Activated CD4-positive, alpha-beta T cell treated with anti-CD3 and anti-CD28 coated beads, Interleukin-2, amount 10 ng/mL, durations not matched to agents 7 days and 5 days (primary cell): ENCODE measurements around the gene PIGO. TPM values are rescaled to one million over a fixed set of nuclear protein-coding genes. Genes with fewer than 3 reads are reported as not detected.

Experiments used
- CTCF ChIA-PET: fragments of 350-600 bp; sonication (Branson Sonifier 250); formaldehyde crosslinking; loops from one replicate; lab custom pipeline; 2021; ENCODE audit warnings: antibody characterized with exemption; lab: Charles Lee
- POLR2A ChIA-PET: fragments of 350-600 bp; sonication (Branson Sonifier 250); formaldehyde crosslinking; loops from one replicate; lab custom pipeline; 2021; ENCODE audit warnings: antibody characterized with exemption; lab: Charles Lee
- DNase-seq: peaks from one replicate; pipeline ENCODE4 v3.0.0-alpha.2; 2020
- H3K27ac Mint-ChIP-seq: one replicate; pipeline ENCODE4 v1.8.0; 2021; ENCODE audit warnings: mild to moderate bottlenecking, moderate library complexity, mixed read lengths
- H3K27me3 Mint-ChIP-seq: one replicate; pipeline ENCODE4 v1.8.0; 2021; ENCODE audit warnings: mixed read lengths
- H3K36me3 Mint-ChIP-seq: one replicate; pipeline ENCODE4 v1.8.0; 2021; ENCODE audit warnings: low read depth, mixed read lengths
- H3K4me1 Mint-ChIP-seq: one replicate; pipeline ENCODE4 v1.8.0; 2021; ENCODE audit warnings: mixed read lengths
- H3K4me3 Mint-ChIP-seq: one replicate; pipeline ENCODE4 v1.8.0; 2021; ENCODE audit warnings: mild to moderate bottlenecking, moderate library complexity, mixed read lengths
- H3K9me3 Mint-ChIP-seq: one replicate; pipeline ENCODE4 v1.8.0; 2021; ENCODE audit warnings: mixed read lengths
- total RNA-seq, 2 experiments: library from RNA; stranded (reverse); gene quantifications; one replicate each; pipeline ENCODE4 v1.2.3, GENCODE V29; 2021

The PIGO gene
- total RNA-seq, 2 experiments from 2014 or later = 22.0 to 29.0 TPM

- CTCF ChIA-PET = interaction anchor here (1.2 to 8.1 kb wide), 5 partner anchors 18 to 527 kb away, joined by 3 to 95 read pairs (median 4); partner anchors contain the start of genes ATOSB, PIGO and STOML2
- no peaks in the 10 kb centered on the region for H3K27me3 Mint-ChIP-seq
- H3K27ac Mint-ChIP-seq = no peak overlapping the region
- no peaks in the 10 kb centered on the region for H3K9me3 Mint-ChIP-seq
- DNase-seq = no peak
- peaks cover 42% of the 10 kb centered on the region for H3K36me3 Mint-ChIP-seq
- peak overlapping the region; percentile 97 for H3K4me3 Mint-ChIP-seq
- H3K4me1 Mint-ChIP-seq = peaks cover 51% of the 10 kb centered on the region
- POLR2A ChIA-PET = interaction anchor here (0.5 kb wide), 1 partner anchor 1032 kb away, joined by 3 read pairs; no protein-coding TSS in a partner anchor
Measured at GRCh38 chr9:35076848-35077247, 19.5 kb downstream of the PIGO start.

- Mint-ChIP-seq H3K27me3 (no peaks in the 10 kb centered on the region), H3K27ac (no peak overlapping the region), H3K4me1 (peaks cover 58% of the 10 kb centered on the region), H3K9me3 (no peaks in the 10 kb centered on the region), H3K36me3 (peaks cover 53% of the 10 kb centered on the region), H3K4me3 (no peak overlapping the region)
- DNase-seq = no peak
- POLR2A ChIA-PET = no interaction called here
- CTCF ChIA-PET = no interaction called here
Measured at GRCh38 chr9:35075358-35075757, 21.0 kb downstream of the PIGO start.

- ChIA-PET CTCF (no interaction called here), POLR2A (no interaction called here)
- Mint-ChIP-seq H3K4me3 (no peak overlapping the region), H3K36me3 (peaks cover 57% of the 10 kb centered on the region), H3K9me3 (no peaks in the 10 kb centered on the region), H3K27me3 (no peaks in the 10 kb centered on the region), H3K4me1 (peaks cover 59% of the 10 kb centered on the region), H3K27ac (no peak overlapping the region)
- no peak for DNase-seq
Measured at GRCh38 chr9:35074791-35075190, 21.6 kb downstream of the PIGO start.

GRCh38 chr9:35074141-35074540 lies 22.2 kb downstream of the PIGO start:
- Mint-ChIP-seq H3K4me3 (no peak overlapping the region), H3K9me3 (no peaks in the 10 kb centered on the region)

GRCh38 chr9:35073279-35073612 lies 23.1 kb downstream of the PIGO start:
- DNase-seq = no peak
- Mint-ChIP-seq H3K36me3 (peaks cover 59% of the 10 kb centered on the region), H3K4me3 (peak overlapping the region; percentile 94), H3K27ac (peak overlapping the region; percentile 87), H3K4me1 (peaks cover 66% of the 10 kb centered on the region), H3K27me3 (no peaks in the 10 kb centered on the region), H3K9me3 (no peaks in the 10 kb centered on the region)
- ChIA-PET CTCF (interaction anchor here (2.5 to 2.8 kb wide), 2 partner anchors 21 to 23 kb away, joined by 15 to 17 read pairs; partner anchors contain the start of gene PIGO), POLR2A (no interaction called here)

More at GRCh38 chr9:35074141-35074540, 22.2 kb downstream of the PIGO start:
- no peak overlapping the region for H3K27ac Mint-ChIP-seq
- peaks cover 65% of the 10 kb centered on the region for H3K4me1 Mint-ChIP-seq
- POLR2A ChIA-PET = no interaction called here
- CTCF ChIA-PET = no interaction called here
- peaks cover 61% of the 10 kb centered on the region for H3K36me3 Mint-ChIP-seq
- no peak for DNase-seq
- H3K27me3 Mint-ChIP-seq = no peaks in the 10 kb centered on the region

GRCh38 chr9:35072461-35073278 lies 23.7 kb downstream of the PIGO start, which contains the start of gene VCP:
Gene VCP (minus strand): TSS chr9:35072625. CDS start chr9:35072353, 272 bp downstream.
- H3K36me3 Mint-ChIP-seq = peaks cover 61% of the 10 kb centered on the region
- no peaks in the 10 kb centered on the region for H3K9me3 Mint-ChIP-seq
- DNase-seq = peak; percentile 99
- CTCF ChIA-PET = interaction anchor here (0.5 to 2.8 kb wide), 7 partner anchors 7 to 88 kb away, joined by 3 to 17 read pairs (median 7); partner anchors contain the start of genes FANCG and PIGO
- H3K27me3 Mint-ChIP-seq = no peaks in the 10 kb centered on the region
- H3K4me1 Mint-ChIP-seq = peaks cover 66% of the 10 kb centered on the region
- peak within 1 kb of the TSS; percentile 87 for H3K27ac Mint-ChIP-seq
- POLR2A ChIA-PET = interaction anchor here (0.6 to 1.0 kb wide), 2 partner anchors 10 to 411 kb away, joined by 6 read pairs; no protein-coding TSS in a partner anchor
- peak within 1 kb of the TSS; percentile 94 for H3K4me3 Mint-ChIP-seq

GRCh38 chr9:35071814-35072460 lies 24.5 kb downstream of the PIGO start:
- Mint-ChIP-seq H3K9me3 (no peaks in the 10 kb centered on the region), H3K27me3 (no peaks in the 10 kb centered on the region), H3K4me3 (peak overlapping the region; percentile 94), H3K36me3 (peaks cover 65% of the 10 kb centered on the region), H3K27ac (peak overlapping the region; percentile 87), H3K4me1 (peaks cover 61% of the 10 kb centered on the region)
- peak; percentile 71 for DNase-seq
- ChIA-PET POLR2A (interaction anchor here (0.6 to 1.8 kb wide), 4 partner anchors 8 to 78 kb away, joined by 3 to 8 read pairs (median 5); partner anchors contain the start of gene FANCG), CTCF (interaction anchor here (1.1 to 2.8 kb wide), 7 partner anchors 8 to 34 kb away, joined by 3 to 17 read pairs (median 7); partner anchors contain the start of genes FANCG and PIGO)

GRCh38 chr9:35070823-35071813 lies 25.3 kb downstream of the PIGO start:
- H3K4me1 Mint-ChIP-seq = peaks cover 54% of the 10 kb centered on the region
- DNase-seq = no peak
- H3K27ac Mint-ChIP-seq = peak overlapping the region; percentile 87
- no peaks in the 10 kb centered on the region for H3K9me3 Mint-ChIP-seq
- CTCF ChIA-PET = interaction anchor here (1.1 to 2.8 kb wide), 7 partner anchors 9 to 35 kb away, joined by 3 to 17 read pairs (median 7); partner anchors contain the start of genes FANCG and PIGO
- POLR2A ChIA-PET = interaction anchor here (0.6 to 1.8 kb wide), 4 partner anchors 9 to 77 kb away, joined by 3 to 8 read pairs (median 6); partner anchors contain the start of gene FANCG
- peak overlapping the region; percentile 94 for H3K4me3 Mint-ChIP-seq
- H3K27me3 Mint-ChIP-seq = no peaks in the 10 kb centered on the region
- H3K36me3 Mint-ChIP-seq = peaks cover 65% of the 10 kb centered on the region

- POLR2A ChIA-PET = no interaction called here
- no peaks in the 10 kb centered on the region for H3K27me3 Mint-ChIP-seq
- no peak overlapping the region for H3K27ac Mint-ChIP-seq
- H3K36me3 Mint-ChIP-seq = peaks cover 61% of the 10 kb centered on the region
- peak overlapping the region; percentile 94 for H3K4me3 Mint-ChIP-seq
- peaks cover 47% of the 10 kb centered on the region for H3K4me1 Mint-ChIP-seq
- no peak for DNase-seq
- no peaks in the 10 kb centered on the region for H3K9me3 Mint-ChIP-seq
- CTCF ChIA-PET = interaction anchor here (0.5 kb wide), 1 partner anchor 38 kb away, joined by 3 read pairs; no protein-coding TSS in a partner anchor
Measured at GRCh38 chr9:35069020-35069419, 27.4 kb downstream of the PIGO start.

- ChIA-PET CTCF (interaction anchor here (0.7 to 1.8 kb wide), 6 partner anchors 11 to 59 kb away, joined by 3 to 14 read pairs (median 4); no protein-coding TSS in a partner anchor), POLR2A (no interaction called here)
- Mint-ChIP-seq H3K4me1 (peaks cover 36% of the 10 kb centered on the region), H3K27me3 (no peaks in the 10 kb centered on the region), H3K4me3 (no peak overlapping the region), H3K27ac (peak overlapping the region; percentile 2), H3K9me3 (no peaks in the 10 kb centered on the region), H3K36me3 (peaks cover 73% of the 10 kb centered on the region)
- DNase-seq = no peak
Measured at GRCh38 chr9:35067056-35067455, 29.3 kb downstream of the PIGO start.

- Mint-ChIP-seq H3K9me3 (no peaks in the 10 kb centered on the region), H3K36me3 (peaks cover 85% of the 10 kb centered on the region), H3K27ac (no peak overlapping the region), H3K4me3 (no peak overlapping the region), H3K27me3 (no peaks in the 10 kb centered on the region), H3K4me1 (no peaks in the 10 kb centered on the region)
- POLR2A ChIA-PET = interaction anchor here (0.7 kb wide), 1 partner anchor 33 kb away, joined by 9 read pairs; no protein-coding TSS in a partner anchor
- CTCF ChIA-PET = interaction anchor here (1.0 to 2.2 kb wide), 2 partner anchors 10 to 11 kb away, joined by 3 to 6 read pairs; partner anchors contain the start of gene VCP
- DNase-seq = no peak
Measured at GRCh38 chr9:35060548-35061207, 35.7 kb downstream of the PIGO start.
